ENCODE data around the gene MT1G. TPM values are rescaled to one million over a fixed set of nuclear protein-coding genes. Genes with fewer than 3 reads are reported as not detected.

MT1G gene
- total and polyA plus RNA-seq, 9 of the 15 experiments (the other 6 are each of a cell fraction or from before 2014, with no cell fraction given), result 0.28 to 1.7 (median 0.69) TPM; not detected in 4

- intact Hi-C loops (cut with micrococcal nuclease) (no loop called here), in situ Hi-C loops (cut with MboI) (no loop called here)
- ATAC-seq, result no peak
- Histone ChIP-seq H3K36me3 (ENCODE audit: control insufficient read depth, insufficient read depth, low read length) (no peaks in the 10 kb centered on the region), H3K9ac (ENCODE audit: insufficient read depth in 1 of 2, low read depth in 2 of 2, low read length in 2 of 2) (no peak overlapping the region), H3K4me3 (no peak overlapping the region), H3K9me1 (ENCODE audit: control insufficient read depth, insufficient read depth, low read length) (no peaks in the 10 kb centered on the region), H3K27ac (ENCODE audit: extremely low read depth, low read depth, low read length) (no peak overlapping the region), H3K79me2 (ENCODE audit: control insufficient read depth, insufficient read depth, low read length) (no peaks in the 10 kb centered on the region), H3K9me3 (replicated peaks; ENCODE audit: control insufficient read depth, insufficient read depth, low read depth, low read length) (no peaks in the 10 kb centered on the region), H3K27me3 (ENCODE audit: control insufficient read depth in 2 of 2, insufficient read depth in 2 of 2, low read length in 2 of 2) (peaks cover 44 to 76% of the 10 kb centered on the region in 2 experiments), H3K4me1 (replicated peaks in 1 of 2; ENCODE audit: control insufficient read depth in 2 of 2, insufficient read depth in 2 of 2, low read length in 2 of 2) (peaks cover 0 to 23% of the 10 kb centered on the region in 2 experiments; a peak in 2 of 5 replicates), H3K4me2 (ENCODE audit: insufficient read depth, low read length) (no peak overlapping the region), H4K20me1 (replicated peaks; ENCODE audit: control insufficient read depth, insufficient read depth, low read length) (0 out of 2 replicates have a peak, but pooled peaks cover 7% of the 10 kb centered on the region), H2AFZ (ENCODE audit: low read depth, low read length) (no peak overlapping the region)
- no TSS peak for BruUV-seq (replicated peaks)
- DNase-seq (ENCODE audit: extremely low read depth in 1 of 4, low spot score in 3 of 4), result no peak
- ChIA-PET POLR2A (interaction anchor here (0.6 kb wide), 2 partner anchors 28 to 280 kb away, joined by 3 read pairs; no protein-coding TSS in a partner anchor), CTCF (ENCODE audit: low intra/inter-chr PET ratio) (no interaction called here)
- WGBS (ENCODE audit: insufficient coverage, low coverage, missing lambda C conversion rate), result 1% methylated on average over 9 of the region's 9 CpGs
- TF ChIP-seq DNMT1 (IDR thresholded peaks at IDR 0.05) (no peak), SIN3B (IDR thresholded peaks at IDR 0.05; ENCODE audit: low read depth) (no peak), ZNF518B (CRISPR knock-in tag; IDR thresholded peaks at IDR 0.05) (no peak)
- FAIRE-seq, result no peak
Observed at GRCh38 chr16:56636616-56637413, 31.1 kb downstream of the MT1G start.

Measured in K562 (cell line).